GM21447 (cell line): ENCODE measurements around the gene CEMIP.

Experiments used
- ATAC-seq: cut with Tn5 transposase; IDR thresholded peaks from one replicate; pipeline ENCODE4 v1.9.1; 2021; ENCODE audit not compliant: unreplicated experiment

Gene CEMIP

GRCh38 chr15:80999623-81000036 is 220.5 kb downstream of the CEMIP start:
- no peak for ATAC-seq

- no peak for ATAC-seq
These were observed 221.0 kb downstream of the CEMIP start for GRCh38 chr15:81000144-81000623.

- ATAC-seq: peak; percentile 58
These were observed 221.5 kb downstream of the CEMIP start, which contains the start of gene TLNRD1 for GRCh38 chr15:81000624-81001151. Gene TLNRD1 (plus strand): TSS chr15:81000923. CDS start chr15:81002272, 1,349 bp downstream.
